RWPE2 (cell line): ENCODE data around the gene ADRA2C.
A peak's percentile ranks its signal among the peaks of the same experiment; 100 is the strongest.

Source experiments
- ATAC-seq: fragments of 200-7000 bp; cut with Tn5 transposase; 3 replicates; pipeline ENCODE4 v1.9.1; 2021; ENCODE audit warnings: low read depth
- DNase-seq: peaks from one replicate; pipeline ENCODE4 v3.0.0-alpha.2; 2020; ENCODE audit warnings: low spot score
- H3K27ac ChIP-seq: fragments of 450-650 bp; 2 replicates; pipeline ENCODE4 v1.5.1; 2017; ENCODE audit warnings: mild to moderate bottlenecking; ENCODE audit not compliant: poor library complexity, severe bottlenecking
- H3K27me3 ChIP-seq: fragments of 250-450 bp; sonication (Bioruptor Pico); 2 replicates; pipeline ENCODE4 v1.5.1; 2021; ENCODE audit warnings: mild to moderate bottlenecking, moderate library complexity; ENCODE audit not compliant: insufficient read depth, poor library complexity, severe bottlenecking
- H3K36me3 ChIP-seq: fragments of 250-450 bp; sonication (Bioruptor Pico); 2 replicates; pipeline ENCODE4 v1.5.1; 2020; ENCODE audit warnings: low read depth, mild to moderate bottlenecking, moderate library complexity
- H3K4me1 ChIP-seq: fragments of 250-450 bp; sonication (Bioruptor Pico); 2 replicates; pipeline ENCODE4 v1.5.1; 2021; ENCODE audit warnings: mild to moderate bottlenecking, moderate library complexity; ENCODE audit not compliant: insufficient read depth, poor library complexity, severe bottlenecking
- H3K4me3 ChIP-seq: fragments of 250-450 bp; sonication (Bioruptor Pico); 2 replicates; pipeline ENCODE4 v1.5.1; 2021; ENCODE audit warnings: mild to moderate bottlenecking, moderate library complexity; ENCODE audit not compliant: severe bottlenecking
- H3K9me3 ChIP-seq: fragments of 250-450 bp; sonication (Bioruptor Pico); 2 replicates; pipeline ENCODE4 v1.5.1; 2021; ENCODE audit warnings: mild to moderate bottlenecking, moderate library complexity; ENCODE audit not compliant: severe bottlenecking
- CTCF ChIP-seq: fragments of 450-650 bp; IDR thresholded peaks from one replicate; pipeline ENCODE4 v1.5.1; 2017; ENCODE audit warnings: mild to moderate bottlenecking, moderate library complexity; ENCODE audit not compliant: poor library complexity, severe bottlenecking

Gene ADRA2C

GRCh38 chr4:3723232-3723642 lies 42.9 kb upstream of the ADRA2C start:
- Histone ChIP-seq H3K36me3 (no peaks in the 10 kb centered on the region), H3K27ac (no peak overlapping the region), H3K4me1 (no peaks in the 10 kb centered on the region), H3K4me3 (no peak overlapping the region), H3K9me3 (peaks cover under 1% of the 10 kb centered on the region), H3K27me3 (peaks cover 53% of the 10 kb centered on the region)
- no peak for TF ChIP-seq CTCF
- DNase-seq (no peak), ATAC-seq (no peak)

- peak; percentile 10; the same call in 1 of the 3 replicates for ATAC-seq
- no peak for TF ChIP-seq CTCF
- DNase-seq, result no peak
- Histone ChIP-seq H3K27ac (no peak overlapping the region), H3K36me3 (no peaks in the 10 kb centered on the region), H3K27me3 (peaks cover 43% of the 10 kb centered on the region), H3K4me3 (no peak overlapping the region), H3K4me1 (no peaks in the 10 kb centered on the region), H3K9me3 (no peaks in the 10 kb centered on the region)
These were observed 41.6 kb upstream of the ADRA2C start for GRCh38 chr4:3724319-3725231.

GRCh38 chr4:3725936-3726870 lies 40.0 kb upstream of the ADRA2C start:
- ATAC-seq, result peak; percentile 37; the same call in 2 of the 3 replicates
- Histone ChIP-seq H3K27me3 (peaks cover 37% of the 10 kb centered on the region), H3K9me3 (no peaks in the 10 kb centered on the region), H3K4me1 (no peaks in the 10 kb centered on the region), H3K36me3 (no peaks in the 10 kb centered on the region), H3K27ac (no peak overlapping the region), H3K4me3 (no peak overlapping the region)
- no peak for TF ChIP-seq CTCF
- DNase-seq, result no peak

GRCh38 chr4:3727847-3728469 lies 38.2 kb upstream of the ADRA2C start:
- H3K27me3 ChIP-seq, result peaks cover 42% of the 10 kb centered on the region
- H3K36me3 ChIP-seq, result no peaks in the 10 kb centered on the region
- H3K27ac ChIP-seq, result no peak overlapping the region
- no peak overlapping the region for H3K4me3 ChIP-seq
- no peak for ATAC-seq
- no peak for DNase-seq
- no peaks in the 10 kb centered on the region for H3K4me1 ChIP-seq
- no peak for TF ChIP-seq CTCF
- no peaks in the 10 kb centered on the region for H3K9me3 ChIP-seq
